ENCODE results near the gene PRR7. TPM values are rescaled to one million over a fixed set of nuclear protein-coding genes. Genes with fewer than 3 reads are reported as not detected.

The PRR7 gene
- total RNA-seq, 2 donors from 2014 or later: 3.9 to 5.0 TPM

GRCh38 chr5:177445917-177446199, 756 bp upstream of the PRR7 start:
- Histone ChIP-seq H3K27ac (no peak overlapping the region), H3K9me3 (no peaks in the 10 kb centered on the region), H3K27me3 (no peaks in the 10 kb centered on the region), H3K9ac (ENCODE audit: low read depth in 2 of 2, low read length in 2 of 2) (peak overlapping the region; percentile 54 to 64), H3K36me3 (no peaks in the 10 kb centered on the region), H3K4me3 (peak overlapping the region; percentile 62), H3K4me1 (peaks cover 8% of the 10 kb centered on the region)
- TF ChIP-seq CTCF (IDR thresholded peaks at IDR 0.05): no peak
- no peak for DNase-seq
- intact Hi-C loops (cut with DNase I): no loop called here

GRCh38 chr5:177447066-177447610, 524 bp downstream of the PRR7 start:
- no peak for TF ChIP-seq CTCF (IDR thresholded peaks at IDR 0.05)
- Histone ChIP-seq H3K4me3 (peak overlapping the region; percentile 62), H3K4me1 (peaks cover 8% of the 10 kb centered on the region), H3K9me3 (no peaks in the 10 kb centered on the region), H3K9ac (ENCODE audit: low read depth in 2 of 2, low read length in 2 of 2) (peak overlapping the region in 1 of 2 donors; percentile 54), H3K36me3 (no peaks in the 10 kb centered on the region), H3K27me3 (no peaks in the 10 kb centered on the region), H3K27ac (no peak overlapping the region)
- intact Hi-C loops (cut with DNase I): no loop called here
- DNase-seq: peak; percentile 65

GRCh38 chr5:177447611-177448243, 1.1 kb downstream of the PRR7 start:
- H3K36me3 ChIP-seq: no peaks in the 10 kb centered on the region
- no peak overlapping the region for H3K4me3 ChIP-seq
- no peak overlapping the region for H3K9ac ChIP-seq (ENCODE audit: low read depth in 2 of 2, low read length in 2 of 2)
- peaks cover 8% of the 10 kb centered on the region for H3K4me1 ChIP-seq
- no peaks in the 10 kb centered on the region for H3K27me3 ChIP-seq
- TF ChIP-seq CTCF (IDR thresholded peaks at IDR 0.05): no peak
- intact Hi-C loops (cut with DNase I): no loop called here
- no peak overlapping the region for H3K27ac ChIP-seq
- peak; percentile 54 for DNase-seq
- H3K9me3 ChIP-seq: no peaks in the 10 kb centered on the region

GRCh38 chr5:177448244-177448950, 1.8 kb downstream of the PRR7 start:
- Histone ChIP-seq H3K27ac (no peak overlapping the region), H3K9me3 (no peaks in the 10 kb centered on the region), H3K9ac (ENCODE audit: low read depth in 2 of 2, low read length in 2 of 2) (no peak overlapping the region), H3K4me1 (peaks cover 8% of the 10 kb centered on the region), H3K36me3 (no peaks in the 10 kb centered on the region), H3K4me3 (no peak overlapping the region), H3K27me3 (no peaks in the 10 kb centered on the region)
- intact Hi-C loops (cut with DNase I): no loop called here
- TF ChIP-seq CTCF (IDR thresholded peaks at IDR 0.05): no peak
- DNase-seq: no peak

GRCh38 chr5:177449140-177450061, 2.8 kb downstream of the PRR7 start:
- no peak for TF ChIP-seq CTCF (IDR thresholded peaks at IDR 0.05)
- intact Hi-C loops (cut with DNase I): loop anchor here (5.0 kb wide), 1 partner anchor 132 kb away; no protein-coding TSS in a partner anchor
- DNase-seq: no peak

More at GRCh38 chr5:177449140-177450061, 2.8 kb downstream of the PRR7 start:
- no peaks in the 10 kb centered on the region for H3K27me3 ChIP-seq
- no peak overlapping the region for H3K27ac ChIP-seq
- H3K36me3 ChIP-seq: no peaks in the 10 kb centered on the region
- no peak overlapping the region for H3K4me3 ChIP-seq
- H3K4me1 ChIP-seq: peaks cover 14% of the 10 kb centered on the region
- no peaks in the 10 kb centered on the region for H3K9me3 ChIP-seq
- H3K9ac ChIP-seq (ENCODE audit: low read depth in 2 of 2, low read length in 2 of 2): no peak overlapping the region

Data from colonic mucosa (tissue), 4 donors.